ENCODE data around the gene PTPRJ. TPM values are rescaled to one million over a fixed set of nuclear protein-coding genes. Genes with fewer than 3 reads are reported as not detected.

PTPRJ gene
- total RNA-seq, 1 donor from 2014 or later: 1.6 TPM

- TF ChIP-seq CTCF (IDR thresholded peaks at IDR 0.05; ENCODE audit: insufficient read depth, low read length, severe bottlenecking): no peak
- Histone ChIP-seq H3K36me3 (ENCODE audit: control insufficient read depth, insufficient read depth, low read length) (no peaks in the 10 kb centered on the region), H3K27me3 (ENCODE audit: control insufficient read depth, insufficient read depth, low read length) (no peaks in the 10 kb centered on the region), H3K4me3 (ENCODE audit: low read depth, low read length) (no peak overlapping the region)
- DNase-seq (ENCODE audit: low read depth) (no peak), FAIRE-seq (no peak)
Measured at GRCh38 chr11:48025293-48025983, 45.1 kb downstream of the PTPRJ start.

GRCh38 chr11:48025984-48026340, 45.6 kb downstream of the PTPRJ start:
- DNase-seq (ENCODE audit: low read depth) (no peak), FAIRE-seq (no peak)
- no peak overlapping the region for H3K4me3 ChIP-seq (ENCODE audit: low read depth, low read length)
- H3K36me3 ChIP-seq (ENCODE audit: control insufficient read depth, insufficient read depth, low read length): no peaks in the 10 kb centered on the region
- no peak for TF ChIP-seq CTCF (IDR thresholded peaks at IDR 0.05; ENCODE audit: insufficient read depth, low read length, severe bottlenecking)
- H3K27me3 ChIP-seq (ENCODE audit: control insufficient read depth, insufficient read depth, low read length): no peaks in the 10 kb centered on the region

DNA sequence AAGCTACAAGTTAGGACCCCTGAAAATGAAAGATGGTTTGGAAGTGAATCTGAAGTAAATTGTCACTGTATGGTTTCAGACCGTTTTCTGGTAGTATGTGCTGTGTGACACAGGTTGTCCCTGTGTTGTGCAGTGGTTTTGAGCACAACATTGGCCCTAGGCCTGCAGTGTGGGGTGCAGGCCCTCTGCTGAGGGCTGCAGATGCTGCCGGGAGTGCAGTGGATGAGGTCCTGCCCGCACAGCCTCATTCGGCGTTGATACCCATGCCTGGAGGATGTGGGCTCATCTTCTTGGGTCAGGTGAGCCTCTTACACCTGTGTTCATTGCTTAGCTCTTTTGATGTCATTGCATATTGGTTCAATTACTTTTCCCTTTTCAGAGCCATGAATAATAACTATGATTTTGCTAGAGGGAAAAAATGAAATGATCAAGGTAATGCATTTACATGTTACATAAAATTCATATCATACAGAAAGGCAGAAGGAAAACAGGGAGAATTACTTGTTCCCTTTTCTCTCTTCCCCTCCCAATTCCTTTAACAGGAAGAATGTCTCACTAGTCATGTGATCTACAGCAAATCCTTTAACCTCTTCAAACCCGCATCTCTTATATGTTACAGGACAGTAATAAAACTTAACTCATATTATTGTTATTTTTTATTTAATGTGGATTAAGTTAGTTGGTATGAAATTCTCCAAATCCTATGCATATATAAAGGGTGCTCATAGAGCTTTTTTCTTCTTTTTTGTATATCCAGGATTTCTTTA, 48.7 kb downstream of the PTPRJ start:
- no peak for TF ChIP-seq CTCF (IDR thresholded peaks at IDR 0.05; ENCODE audit: insufficient read depth, low read length, severe bottlenecking)
- FAIRE-seq (no peak), DNase-seq (ENCODE audit: low read depth) (peak; percentile 23)
- Histone ChIP-seq H3K27me3 (ENCODE audit: control insufficient read depth, insufficient read depth, low read length) (no peaks in the 10 kb centered on the region), H3K36me3 (ENCODE audit: control insufficient read depth, insufficient read depth, low read length) (no peaks in the 10 kb centered on the region), H3K4me3 (ENCODE audit: low read depth, low read length) (no peak overlapping the region)

- Histone ChIP-seq H3K4me3 (ENCODE audit: low read depth, low read length) (no peak overlapping the region), H3K27me3 (ENCODE audit: control insufficient read depth, insufficient read depth, low read length) (no peaks in the 10 kb centered on the region), H3K36me3 (ENCODE audit: control insufficient read depth, insufficient read depth, low read length) (no peaks in the 10 kb centered on the region)
- FAIRE-seq (no peak), DNase-seq (ENCODE audit: low read depth) (no peak)
- TF ChIP-seq CTCF (IDR thresholded peaks at IDR 0.05; ENCODE audit: insufficient read depth, low read length, severe bottlenecking): no peak
Measured at GRCh38 chr11:48029681-48030290, 49.4 kb downstream of the PTPRJ start.

DNA sequence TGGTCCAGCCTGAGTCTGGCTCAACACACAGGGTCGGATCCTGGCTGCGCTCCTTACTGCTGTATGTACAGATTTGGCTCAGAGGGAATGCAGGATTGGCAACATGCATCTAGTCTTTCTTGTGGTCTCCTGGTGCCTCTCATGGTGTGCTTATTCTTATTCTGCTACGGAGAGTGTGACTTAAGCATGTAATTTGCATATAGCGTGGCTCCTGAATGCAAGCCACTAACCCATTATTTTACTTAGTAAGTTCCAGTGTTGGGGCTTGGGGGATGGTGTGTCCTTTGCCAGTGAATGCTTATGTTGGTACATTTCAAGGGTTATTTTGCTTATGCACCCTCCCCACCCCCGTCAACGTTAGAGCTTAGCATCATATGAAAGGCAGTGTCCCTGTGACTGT, 51.2 kb downstream of the PTPRJ start:
- Histone ChIP-seq H3K36me3 (ENCODE audit: control insufficient read depth, insufficient read depth, low read length) (no peaks in the 10 kb centered on the region), H3K4me3 (ENCODE audit: low read depth, low read length) (no peak overlapping the region), H3K27me3 (ENCODE audit: control insufficient read depth, insufficient read depth, low read length) (no peaks in the 10 kb centered on the region)
- FAIRE-seq (no peak), DNase-seq (ENCODE audit: low read depth) (no peak)
- TF ChIP-seq CTCF (IDR thresholded peaks at IDR 0.05; ENCODE audit: insufficient read depth, low read length, severe bottlenecking): no peak

All from bronchial epithelial cell (primary cell).